H7 (cell line): Measurements from ENCODE around the gene CELF2. TPM values are rescaled to one million over a fixed set of nuclear protein-coding genes. Genes with fewer than 3 reads are reported as not detected.
A peak's percentile ranks its signal among the peaks of the same experiment; 100 is the strongest.

Experiments
- DNase-seq: peaks from one replicate; pipeline ENCODE4 v3.0.0; 2012
- H3K27me3 ChIP-seq: 2 replicates; pipeline ENCODE4 v1.6.0; 2011; ENCODE audit warnings: mild to moderate bottlenecking, low read length; ENCODE audit not compliant: control insufficient read depth, insufficient read depth
- H3K36me3 ChIP-seq: replicated peaks from 2 replicates; pipeline ENCODE4 v1.5.1; 2011; ENCODE audit warnings: low read length; ENCODE audit not compliant: control insufficient read depth, insufficient read depth
- H3K4me3 ChIP-seq: 2 replicates; pipeline ENCODE4 v1.5.1; 2011; ENCODE audit warnings: low read depth, mild to moderate bottlenecking, control low read depth, low read length, moderate library complexity; ENCODE audit not compliant: insufficient read depth
- total RNA-seq: library from RNA; depleted of rRNA; stranded (reverse); fragments of >200 nt; shearing (Covaris generic); gene quantifications from 2 replicates; pipeline ENCODE4 v1.2.3, GENCODE V29; 2014

CELF2 gene
- total RNA-seq, 1 experiment from 2014 or later, result 8.5 TPM

DNA sequence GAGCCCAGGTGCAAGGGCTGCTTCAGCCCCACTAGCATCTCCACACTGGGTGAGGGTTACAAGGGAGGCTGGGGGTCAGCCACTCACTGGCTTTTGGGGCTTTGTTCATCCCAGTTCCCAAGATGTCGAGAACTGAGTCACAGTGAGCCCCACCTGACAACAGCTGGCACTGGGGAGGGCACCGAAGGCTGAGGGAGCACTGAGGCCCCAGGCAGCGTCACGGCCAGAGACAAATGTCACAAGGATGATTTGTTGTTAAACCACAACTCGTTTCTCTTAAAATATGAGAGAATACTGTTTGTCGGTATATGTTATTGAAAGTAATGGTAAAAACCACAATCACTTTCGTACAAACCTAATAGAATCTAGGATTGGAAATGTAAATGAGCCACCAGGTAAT lies 219.9 kb downstream of the CELF2 start:
- H3K27me3 ChIP-seq, result no peaks in the 10 kb centered on the region
- no peak overlapping the region for H3K4me3 ChIP-seq
- no peak for DNase-seq
- no peaks in the 10 kb centered on the region for H3K36me3 ChIP-seq

GRCh38 chr10:11238893-11239292 lies 221.2 kb downstream of the CELF2 start:
- H3K27me3 ChIP-seq, result no peaks in the 10 kb centered on the region
- H3K36me3 ChIP-seq, result no peaks in the 10 kb centered on the region
- DNase-seq, result no peak

GRCh38 chr10:11240641-11241040 lies 223.0 kb downstream of the CELF2 start:
- no peaks in the 10 kb centered on the region for H3K36me3 ChIP-seq
- DNase-seq, result no peak
- H3K27me3 ChIP-seq, result no peaks in the 10 kb centered on the region

More at GRCh38 chr10:11238893-11239292, 221.2 kb downstream of the CELF2 start:
- no peak overlapping the region for H3K4me3 ChIP-seq

GRCh38 chr10:11242443-11243387 lies 225.0 kb downstream of the CELF2 start:
- no peak overlapping the region for H3K4me3 ChIP-seq
- H3K36me3 ChIP-seq, result no peaks in the 10 kb centered on the region
- DNase-seq, result no peak
- no peaks in the 10 kb centered on the region for H3K27me3 ChIP-seq

More at GRCh38 chr10:11240641-11241040, 223.0 kb downstream of the CELF2 start:
- no peak overlapping the region for H3K4me3 ChIP-seq

GRCh38 chr10:11243425-11244222 lies 226.0 kb downstream of the CELF2 start:
- no peaks in the 10 kb centered on the region for H3K36me3 ChIP-seq
- H3K27me3 ChIP-seq, result no peaks in the 10 kb centered on the region
- DNase-seq, result peak; percentile 34
- H3K4me3 ChIP-seq, result no peak overlapping the region

DNA sequence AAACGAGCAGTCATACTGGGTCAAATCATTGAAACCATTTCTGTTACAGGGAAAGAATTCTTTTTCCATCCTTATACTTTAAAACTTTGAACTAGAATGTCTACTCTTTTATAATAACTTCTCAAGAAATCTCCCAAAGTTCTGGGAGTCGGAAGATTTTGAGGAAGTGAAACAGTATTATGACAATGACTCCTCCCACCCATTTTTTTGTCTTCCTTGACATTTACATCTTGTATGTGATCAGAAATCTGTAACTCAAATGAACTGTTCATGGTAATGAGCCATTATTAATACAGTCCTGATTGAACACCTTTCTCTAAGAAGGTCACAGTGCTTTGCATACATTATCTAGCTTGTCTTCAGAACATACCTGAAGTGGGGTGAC lies 227.4 kb downstream of the CELF2 start:
- DNase-seq, result no peak
- Histone ChIP-seq H3K4me3 (no peak overlapping the region), H3K27me3 (no peaks in the 10 kb centered on the region), H3K36me3 (no peaks in the 10 kb centered on the region)

DNA sequence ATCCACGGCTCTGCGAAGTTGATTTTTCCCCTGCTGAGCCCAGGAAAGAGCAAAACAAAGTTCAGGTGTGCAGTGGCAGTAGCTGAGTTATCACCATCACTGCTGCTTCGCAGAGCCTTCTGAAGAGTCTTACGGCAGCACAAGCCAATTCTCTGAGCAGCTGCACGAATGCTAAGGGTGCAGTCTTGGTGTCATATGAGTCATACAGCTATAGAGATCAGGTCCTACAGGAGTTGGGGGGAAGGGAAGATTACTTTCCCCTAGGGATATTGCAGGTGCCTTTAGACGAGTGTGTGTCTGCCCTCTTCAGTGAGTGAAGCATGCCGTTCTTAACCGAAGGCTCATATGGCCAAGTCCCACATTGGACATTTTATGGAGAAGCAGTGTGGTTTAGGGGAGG lies 227.8 kb downstream of the CELF2 start:
- Histone ChIP-seq H3K27me3 (no peaks in the 10 kb centered on the region), H3K36me3 (no peaks in the 10 kb centered on the region), H3K4me3 (no peak overlapping the region)
- DNase-seq, result no peak

- H3K27me3 ChIP-seq, result no peaks in the 10 kb centered on the region
- no peaks in the 10 kb centered on the region for H3K36me3 ChIP-seq
- H3K4me3 ChIP-seq, result no peak overlapping the region
- DNase-seq, result no peak
Observed at GRCh38 chr10:11245981-11246590, 228.4 kb downstream of the CELF2 start.

- Histone ChIP-seq H3K27me3 (no peaks in the 10 kb centered on the region), H3K4me3 (no peak overlapping the region), H3K36me3 (no peaks in the 10 kb centered on the region)
- no peak for DNase-seq
Observed at GRCh38 chr10:11246752-11247467, 229.2 kb downstream of the CELF2 start.

GRCh38 chr10:11249152-11249807 lies 231.6 kb downstream of the CELF2 start:
- no peaks in the 10 kb centered on the region for H3K27me3 ChIP-seq

DNA sequence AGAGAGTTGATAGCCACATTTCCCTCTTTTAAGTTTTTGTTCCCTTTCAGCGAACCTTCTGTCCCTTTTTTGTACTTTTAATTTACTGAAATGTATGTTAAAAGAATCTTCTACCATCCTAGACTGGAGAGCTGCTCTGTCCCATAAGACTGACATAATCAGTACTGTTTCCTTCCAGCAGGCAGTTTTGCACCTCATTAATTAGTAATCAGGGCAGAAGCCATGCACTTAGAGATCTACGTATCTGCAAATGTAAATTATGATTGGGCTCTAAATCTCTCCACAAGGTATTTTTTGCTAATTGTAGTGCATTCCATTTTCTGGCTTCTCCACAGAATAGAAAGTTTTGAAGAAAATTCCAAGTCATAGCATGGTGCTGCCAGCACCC lies 232.1 kb downstream of the CELF2 start:
- DNase-seq, result no peak
- no peak overlapping the region for H3K4me3 ChIP-seq
- no peaks in the 10 kb centered on the region for H3K27me3 ChIP-seq
- H3K36me3 ChIP-seq, result no peaks in the 10 kb centered on the region

More at GRCh38 chr10:11249152-11249807, 231.6 kb downstream of the CELF2 start:
- H3K36me3 ChIP-seq, result no peaks in the 10 kb centered on the region
- DNase-seq, result no peak
- no peak overlapping the region for H3K4me3 ChIP-seq

DNA sequence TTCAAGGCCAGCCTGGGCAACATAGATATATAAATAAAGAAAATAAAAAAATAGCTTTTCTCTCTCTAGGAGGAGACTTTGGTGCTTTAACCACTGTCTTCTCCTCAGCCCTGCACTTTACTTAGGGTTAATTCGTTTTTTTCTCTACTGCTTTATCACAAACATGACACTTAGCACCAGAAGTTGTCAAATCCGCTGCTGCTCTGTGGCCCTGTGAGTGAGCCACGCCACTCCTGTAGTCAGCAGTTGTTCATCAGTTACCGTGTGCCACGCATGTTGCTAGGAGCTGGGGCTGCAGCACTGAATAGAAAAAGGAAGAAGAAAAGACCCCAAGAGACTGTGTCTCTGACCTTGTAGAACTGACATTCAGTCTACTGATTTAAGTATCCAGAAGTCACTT lies 232.6 kb downstream of the CELF2 start:
- H3K36me3 ChIP-seq, result no peaks in the 10 kb centered on the region
- H3K27me3 ChIP-seq, result no peaks in the 10 kb centered on the region
- H3K4me3 ChIP-seq, result no peak overlapping the region
- DNase-seq, result no peak

GRCh38 chr10:11252887-11253286 lies 235.2 kb downstream of the CELF2 start:
- Histone ChIP-seq H3K36me3 (no peaks in the 10 kb centered on the region; the same call in 1 of the 2 replicates), H3K4me3 (no peak overlapping the region), H3K27me3 (no peaks in the 10 kb centered on the region)
- DNase-seq, result no peak
